ENCODE measurements around the gene UBE2Z. TPM values are rescaled to one million over a fixed set of nuclear protein-coding genes. Genes with fewer than 3 reads are reported as not detected.
A peak's percentile ranks its signal among the peaks of the same experiment; 100 is the strongest.

UBE2Z gene
- total and polyA plus RNA-seq, 2 of the 13 experiments (the other 11 are each of a cell fraction or from before 2014, with no cell fraction given): 63.2 to 122 TPM

GRCh38 chr17:48970865-48971687 is 62.9 kb downstream of the UBE2Z start (continued):
- no peak for TF ChIP-seq ZNF318 (CRISPR knock-in tag; IDR thresholded peaks at IDR 0.05)
- TF ChIP-seq ARHGAP35 (CRISPR knock-in tag; IDR thresholded peaks at IDR 0.05; ENCODE audit: borderline replicate concordance): no peak
- TF ChIP-seq IKZF4 (CRISPR knock-in tag; IDR thresholded peaks at IDR 0.05; ENCODE audit: borderline replicate concordance, low read depth, not compliant biosample characterization): peak; percentile 22
- no peak for TF ChIP-seq CSRNP2 (CRISPR knock-in tag; conservative IDR thresholded peaks at IDR 0.05; ENCODE audit: low read depth)
- TF ChIP-seq HNRNPUL1 (IDR thresholded peaks at IDR 0.05; ENCODE audit: low read depth, low read length): no peak
- TF ChIP-seq ZNF672 (CRISPR knock-in tag; IDR thresholded peaks at IDR 0.05): no peak
- peak; percentile 74; the same call in 1 of the 2 replicates for TF ChIP-seq ZNF335 (CRISPR knock-in tag; IDR thresholded peaks at IDR 0.05)
- 0 out of 2 replicates have a peak, but pooled peaks have one; percentile 66 for TF ChIP-seq ISL2 (CRISPR knock-in tag; IDR thresholded peaks at IDR 0.05)
- no peak for TF ChIP-seq MBNL3 (CRISPR knock-in tag; conservative IDR thresholded peaks at IDR 0.05)
- TF ChIP-seq ARNTL (CRISPR knock-in tag; IDR thresholded peaks at IDR 0.05): no peak
- TF ChIP-seq RAD51 (IDR thresholded peaks at IDR 0.05; ENCODE audit: borderline replicate concordance): no peak
- TF ChIP-seq JUND (CRISPR knock-in tag; IDR thresholded peaks at IDR 0.05): peak; percentile 80
- no peak for TF ChIP-seq RBFOX2 (IDR thresholded peaks at IDR 0.05; ENCODE audit: low read depth, low read length)
- TF ChIP-seq ZNF781 (CRISPR knock-in tag; IDR thresholded peaks at IDR 0.05; ENCODE audit: borderline replicate concordance, not compliant biosample characterization): no peak
- TF ChIP-seq CTCF (CRISPR knock-in tag; IDR thresholded peaks at IDR 0.05): peak; percentile 40; the same call in 1 of the 2 replicates
- TF ChIP-seq NFKB2 (CRISPR knock-in tag; IDR thresholded peaks at IDR 0.05; ENCODE audit: borderline replicate concordance): no peak
- no peak for TF ChIP-seq ZNF839 (CRISPR knock-in tag; IDR thresholded peaks at IDR 0.05; ENCODE audit: borderline replicate concordance)
- no peak; the same call in 1 of the 2 replicates for TF ChIP-seq AHR (CRISPR knock-in tag; IDR thresholded peaks at IDR 0.05)

Data from HepG2 (cell line).